ENCODE measurements around the gene TSEN34. TPM values are rescaled to one million over a fixed set of nuclear protein-coding genes. Genes with fewer than 3 reads are reported as not detected.
"Not testable (repeated sequence)": the region's sequence is repeated elsewhere in the genome, so short reads cannot be mapped to it uniquely, and the experiment has no call there.

TSEN34 gene
- total RNA-seq, 1 donor from 2014 or later: 52.6 TPM

DNA sequence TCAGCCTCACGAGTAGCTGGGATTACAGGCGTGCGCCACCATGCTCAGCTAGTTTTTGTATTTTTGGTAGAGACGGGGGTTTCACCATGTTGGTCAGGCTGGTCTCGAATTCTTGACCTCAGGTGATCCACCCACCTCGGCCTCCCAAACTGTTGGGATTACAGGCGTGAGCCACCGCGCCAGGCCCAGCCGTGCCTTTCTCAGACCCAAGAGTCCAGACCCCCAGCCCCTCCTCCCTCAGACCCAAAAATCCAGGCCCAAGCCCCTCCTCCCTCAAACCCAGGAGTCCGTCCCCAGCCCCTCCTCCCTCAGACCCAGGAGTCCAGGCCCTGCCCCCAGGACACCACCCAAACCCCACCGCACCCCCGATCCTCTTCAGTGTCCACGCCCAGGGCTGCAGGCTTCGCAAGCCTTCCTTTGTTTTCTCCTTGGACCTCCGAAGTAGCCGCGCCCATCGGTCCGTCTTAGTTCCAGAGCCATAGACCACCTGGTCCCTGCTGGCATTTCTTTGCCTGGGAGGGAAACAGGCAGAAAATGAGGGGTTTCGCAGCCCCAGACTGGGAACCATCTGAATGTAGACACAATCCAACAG is 21.9 kb upstream of the TSEN34 start:
- no peaks in the 10 kb centered on the region for H3K36me3 ChIP-seq (ENCODE audit: insufficient read depth, low read length)
- no peaks in the 10 kb centered on the region for H3K79me2 ChIP-seq (ENCODE audit: insufficient read depth, low read length)
- H4K20me1 ChIP-seq (ENCODE audit: insufficient read depth, low read length): no peaks in the 10 kb centered on the region
- H3K4me1 Mint-ChIP-seq (ENCODE audit: low read depth, unreplicated experiment): peaks cover 2% of the 10 kb centered on the region
- no peak overlapping the region for H3K4me3 Mint-ChIP-seq (ENCODE audit: unreplicated experiment)
- H2AFZ ChIP-seq (ENCODE audit: low read depth, low read length): no peak overlapping the region
- no peak overlapping the region for H3K4me3 ChIP-seq (ENCODE audit: insufficient read depth, low read depth, low read length)
- peaks cover 4% of the 10 kb centered on the region for H3K4me1 ChIP-seq (ENCODE audit: insufficient read depth, low read length)
- no peak overlapping the region for H3K9ac ChIP-seq (ENCODE audit: low read length)
- no peak for FAIRE-seq
- H3K4me2 ChIP-seq (ENCODE audit: low read length): no peak overlapping the region
- peaks cover under 1% of the 10 kb centered on the region for H3K9me3 Mint-ChIP-seq (ENCODE audit: unreplicated experiment)
- DNase-seq (ENCODE audit: low read depth): no peak
- H3K27ac ChIP-seq (ENCODE audit: low read depth, low read length): no peak overlapping the region
- no peaks in the 10 kb centered on the region for H3K36me3 Mint-ChIP-seq (ENCODE audit: low read depth, unreplicated experiment)
- TF ChIP-seq, protein P1, sequence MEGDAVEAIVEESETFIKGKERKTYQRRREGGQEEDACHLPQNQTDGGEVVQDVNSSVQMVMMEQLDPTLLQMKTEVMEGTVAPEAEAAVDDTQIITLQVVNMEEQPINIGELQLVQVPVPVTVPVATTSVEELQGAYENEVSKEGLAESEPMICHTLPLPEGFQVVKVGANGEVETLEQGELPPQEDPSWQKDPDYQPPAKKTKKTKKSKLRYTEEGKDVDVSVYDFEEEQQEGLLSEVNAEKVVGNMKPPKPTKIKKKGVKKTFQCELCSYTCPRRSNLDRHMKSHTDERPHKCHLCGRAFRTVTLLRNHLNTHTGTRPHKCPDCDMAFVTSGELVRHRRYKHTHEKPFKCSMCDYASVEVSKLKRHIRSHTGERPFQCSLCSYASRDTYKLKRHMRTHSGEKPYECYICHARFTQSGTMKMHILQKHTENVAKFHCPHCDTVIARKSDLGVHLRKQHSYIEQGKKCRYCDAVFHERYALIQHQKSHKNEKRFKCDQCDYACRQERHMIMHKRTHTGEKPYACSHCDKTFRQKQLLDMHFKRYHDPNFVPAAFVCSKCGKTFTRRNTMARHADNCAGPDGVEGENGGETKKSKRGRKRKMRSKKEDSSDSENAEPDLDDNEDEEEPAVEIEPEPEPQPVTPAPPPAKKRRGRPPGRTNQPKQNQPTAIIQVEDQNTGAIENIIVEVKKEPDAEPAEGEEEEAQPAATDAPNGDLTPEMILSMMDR (IDR thresholded peaks at IDR 0.05; ENCODE audit: insufficient read depth, low read depth, low read length): no peak
- TF ChIP-seq EZH2 (IDR thresholded peaks at IDR 0.05; ENCODE audit: insufficient read depth, low read length): no peak
- no peaks in the 10 kb centered on the region for H3K9me3 ChIP-seq (ENCODE audit: insufficient read depth, low read depth, low read length)
- no peak overlapping the region for H3K27ac Mint-ChIP-seq (ENCODE audit: unreplicated experiment)
- H3K27me3 ChIP-seq (ENCODE audit: insufficient read depth, low read length): no peaks in the 10 kb centered on the region
- peaks cover 10% of the 10 kb centered on the region for H3K27me3 Mint-ChIP-seq (ENCODE audit: low read depth, unreplicated experiment)

DNA sequence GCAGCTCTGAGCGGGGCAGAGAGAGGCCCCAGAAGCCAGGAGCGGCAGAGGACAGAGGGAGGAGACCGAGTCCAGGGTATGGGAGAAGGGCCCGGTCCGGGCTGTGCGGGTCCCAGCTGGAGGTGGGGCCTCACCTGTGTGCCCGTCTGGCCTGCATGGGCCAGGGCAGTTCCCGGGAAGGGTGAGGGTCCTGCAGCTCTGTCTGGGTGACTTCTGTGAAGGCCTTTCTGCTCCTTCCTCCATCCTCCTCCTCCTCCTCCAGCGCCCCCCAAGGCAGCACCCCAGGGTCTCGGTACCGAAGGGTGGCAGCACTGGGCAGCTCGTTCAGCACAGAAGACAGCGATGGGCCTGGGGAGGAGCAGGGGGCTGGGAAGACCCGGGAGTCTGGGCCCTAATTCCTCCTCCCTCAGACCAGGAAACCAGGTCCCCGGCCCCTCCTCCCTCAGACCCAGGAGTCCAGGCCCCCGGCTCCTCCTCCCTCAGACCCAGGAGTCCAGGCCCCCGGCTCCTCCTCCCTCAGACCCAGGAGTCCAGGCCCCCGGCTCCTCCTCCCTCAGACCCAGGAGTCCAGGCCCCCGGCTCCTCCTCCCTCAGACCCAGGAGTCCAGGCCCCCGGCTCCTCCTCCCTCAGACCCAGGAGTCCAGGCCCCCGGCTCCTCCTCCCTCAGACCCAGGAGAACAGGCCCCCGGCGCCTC is 19.2 kb upstream of the TSEN34 start:
- not testable (repeated sequence) for H3K4me2 ChIP-seq (ENCODE audit: low read length); H3K9me3 Mint-ChIP-seq (ENCODE audit: unreplicated experiment); H3K4me1 Mint-ChIP-seq (ENCODE audit: low read depth, unreplicated experiment); H3K9ac ChIP-seq (ENCODE audit: low read length); H3K36me3 Mint-ChIP-seq (ENCODE audit: low read depth, unreplicated experiment); FAIRE-seq; H3K36me3 ChIP-seq (ENCODE audit: insufficient read depth, low read length); H3K4me3 ChIP-seq (ENCODE audit: insufficient read depth, low read depth, low read length); H3K27ac ChIP-seq (ENCODE audit: low read depth, low read length); H3K4me3 Mint-ChIP-seq (ENCODE audit: unreplicated experiment); H3K27me3 ChIP-seq (ENCODE audit: insufficient read depth, low read length); H3K9me3 ChIP-seq (ENCODE audit: insufficient read depth, low read depth, low read length); H3K4me1 ChIP-seq (ENCODE audit: insufficient read depth, low read length); H3K27me3 Mint-ChIP-seq (ENCODE audit: low read depth, unreplicated experiment); H3K79me2 ChIP-seq (ENCODE audit: insufficient read depth, low read length); H3K27ac Mint-ChIP-seq (ENCODE audit: unreplicated experiment); H2AFZ ChIP-seq (ENCODE audit: low read depth, low read length); H4K20me1 ChIP-seq (ENCODE audit: insufficient read depth, low read length); DNase-seq (ENCODE audit: low read depth)

DNA sequence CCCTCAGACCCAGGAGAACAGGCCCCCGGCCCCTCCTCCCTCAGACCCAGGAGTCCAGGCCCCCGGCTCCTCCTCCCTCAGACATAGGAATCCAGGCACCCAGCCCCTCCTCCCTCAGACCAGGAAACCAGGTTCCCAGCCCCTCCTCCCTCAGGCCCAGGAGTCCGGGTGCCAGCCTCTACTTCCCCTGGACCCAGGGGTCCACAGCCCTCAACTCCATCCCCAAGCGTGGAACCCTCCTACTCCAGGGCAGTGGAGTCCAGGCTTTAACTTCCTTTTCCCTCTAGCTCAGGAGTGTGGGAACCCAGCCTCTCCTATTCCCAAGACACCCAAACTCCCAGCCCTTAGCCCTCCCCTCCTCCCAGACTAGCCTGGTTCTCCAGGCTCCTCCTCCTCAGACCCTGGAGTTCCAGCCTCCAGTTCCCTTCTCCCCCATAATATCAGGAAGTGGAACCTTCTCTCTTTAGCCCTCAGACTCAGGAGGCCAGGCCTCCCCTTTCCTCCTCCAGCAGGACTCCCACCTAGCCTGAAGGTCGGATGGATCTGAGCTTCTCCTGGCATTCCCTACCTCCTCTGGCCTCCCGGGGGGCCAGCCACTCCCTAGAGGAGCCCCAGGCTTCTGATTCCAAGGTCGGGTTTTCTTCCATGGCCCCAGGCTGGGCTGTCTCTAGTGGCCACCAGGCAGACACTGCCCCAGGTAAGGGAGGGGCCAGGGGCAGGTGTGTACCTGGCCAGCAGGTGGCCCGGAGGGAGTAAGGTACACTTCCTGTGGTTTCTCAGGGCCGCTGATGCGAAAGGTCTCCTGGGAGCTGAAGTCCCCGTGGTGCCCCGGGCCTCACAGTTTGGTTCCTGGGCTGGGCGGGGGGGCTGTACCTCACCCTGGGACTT is 18.4 kb upstream of the TSEN34 start, which contains the start of gene TMC4:
Gene TMC4, minus strand, starts transcription at position 690 of the 888 bp plus-strand sequence. Its CDS starts 43 bp downstream, at position 647.
- no peak for DNase-seq (ENCODE audit: low read depth)
- Histone ChIP-seq H3K9me3 (ENCODE audit: insufficient read depth, low read depth, low read length) (no peaks in the 10 kb centered on the region), H3K4me1 (ENCODE audit: insufficient read depth, low read length) (no peaks in the 10 kb centered on the region), H2AFZ (ENCODE audit: low read depth, low read length) (no peak within 1 kb of the TSS), H3K4me2 (ENCODE audit: low read length) (no peak within 1 kb of the TSS), H3K79me2 (ENCODE audit: insufficient read depth, low read length) (no peaks in the 10 kb centered on the region), H4K20me1 (ENCODE audit: insufficient read depth, low read length) (no peaks in the 10 kb centered on the region), H3K27ac (ENCODE audit: low read depth, low read length) (no peak within 1 kb of the TSS), H3K27me3 (ENCODE audit: insufficient read depth, low read length) (no peaks in the 10 kb centered on the region), H3K36me3 (ENCODE audit: insufficient read depth, low read length) (no peaks in the 10 kb centered on the region), H3K9ac (ENCODE audit: low read length) (no peak within 1 kb of the TSS), H3K4me3 (ENCODE audit: insufficient read depth, low read depth, low read length) (no peak within 1 kb of the TSS)
- no peak for FAIRE-seq
- Mint-ChIP-seq H3K36me3 (ENCODE audit: low read depth, unreplicated experiment) (peaks cover 3% of the 10 kb centered on the region), H3K9me3 (ENCODE audit: unreplicated experiment) (no peaks in the 10 kb centered on the region), H3K4me3 (ENCODE audit: unreplicated experiment) (no peak within 1 kb of the TSS), H3K27ac (ENCODE audit: unreplicated experiment) (peak within 1 kb of the TSS; percentile 68), H3K27me3 (ENCODE audit: low read depth, unreplicated experiment) (no peaks in the 10 kb centered on the region), H3K4me1 (ENCODE audit: low read depth, unreplicated experiment) (peaks cover 2% of the 10 kb centered on the region)
- TF ChIP-seq EZH2 (IDR thresholded peaks at IDR 0.05; ENCODE audit: insufficient read depth, low read length): no peak
- TF ChIP-seq, protein P1 (IDR thresholded peaks at IDR 0.05; ENCODE audit: insufficient read depth, low read depth, low read length): no peak

All from astrocyte (in vitro differentiated cells and primary cell).